Neural progenitor cell (in vitro differentiated cells): ENCODE measurements around the gene POU2F2. TPM values are rescaled to one million over a fixed set of nuclear protein-coding genes. Genes with fewer than 3 reads are reported as not detected.

Experiments
- DNase-seq: peaks from one replicate; pipeline ENCODE4 v3.0.0-alpha.2; 2016; ENCODE audit warnings: low spot score
- H2AFZ ChIP-seq: fragments of 200-600 bp; sonication (generic); replicated peaks from 2 replicates; pipeline ENCODE4 v1.6.1; 2016; ENCODE audit warnings: antibody characterized with exemption
- H3F3A ChIP-seq: fragments of 200-600 bp; sonication (generic); 2 replicates; pipeline ENCODE4 v1.6.1; 2016; ENCODE audit warnings: antibody characterized with exemption, low read depth
- H3K27ac ChIP-seq: fragments of 200-600 bp; sonication (generic); 2 replicates; pipeline ENCODE4 v1.5.1; 2016; ENCODE audit warnings: mild to moderate bottlenecking
- H3K27me3 ChIP-seq: fragments of 200-600 bp; sonication (generic); 2 replicates; pipeline ENCODE4 v1.6.1; 2016; ENCODE audit warnings: mild to moderate bottlenecking, moderate library complexity
- H3K36me3 ChIP-seq: fragments of 200-600 bp; sonication (generic); 2 replicates; pipeline ENCODE4 v1.5.1; 2016
- H3K4me1 ChIP-seq: fragments of 200-600 bp; sonication (generic); 2 replicates; pipeline ENCODE4 v1.6.1; 2016; ENCODE audit warnings: mixed run types
- H3K4me2 ChIP-seq: fragments of 200-600 bp; sonication (generic); 2 replicates; pipeline ENCODE4 v1.6.1; 2016
- H3K4me3 ChIP-seq: fragments of 200-600 bp; sonication (generic); 2 replicates; pipeline ENCODE4 v1.5.1; 2016
- H3K79me2 ChIP-seq: fragments of 200-600 bp; sonication (generic); 2 replicates; pipeline ENCODE4 v1.6.1; 2016; ENCODE audit warnings: low read depth
- H3K9ac ChIP-seq: fragments of 200-600 bp; sonication (generic); 2 replicates; pipeline ENCODE4 v1.6.1; 2016
- H3K9me3 ChIP-seq: fragments of 200-600 bp; sonication (generic); 2 replicates; pipeline ENCODE4 v1.5.1; 2016; ENCODE audit warnings: low read depth
- H4K20me1 ChIP-seq: fragments of 200-600 bp; sonication (generic); 2 replicates; pipeline ENCODE4 v1.6.1; 2016; ENCODE audit warnings: low read depth
- H3K27ac Mint-ChIP-seq: 3 replicates; pipeline ENCODE4 v1.8.0; 2021; ENCODE audit warnings: mixed read lengths
- H3K27me3 Mint-ChIP-seq: 2 replicates; pipeline ENCODE4 v1.8.0; 2022; ENCODE audit warnings: low read depth, mild to moderate bottlenecking, inconsistent platforms, moderate library complexity, mixed read lengths; ENCODE audit not compliant: insufficient read depth
- H3K36me3 Mint-ChIP-seq: 3 replicates; pipeline ENCODE4 v1.8.0; 2021; ENCODE audit warnings: mixed read lengths
- H3K4me1 Mint-ChIP-seq: 3 replicates; pipeline ENCODE4 v1.8.0; 2021; ENCODE audit warnings: mixed read lengths
- H3K4me3 Mint-ChIP-seq: 3 replicates; pipeline ENCODE4 v1.8.0; 2021; ENCODE audit warnings: mild to moderate bottlenecking, moderate library complexity, mixed read lengths
- H3K9me3 Mint-ChIP-seq: 3 replicates; pipeline ENCODE4 v1.8.0; 2020; ENCODE audit warnings: mixed read lengths
- CTCF ChIP-seq: fragments of 200-600 bp; sonication (generic); IDR thresholded peaks from 2 replicates; pipeline ENCODE4 v1.5.1; 2017; ENCODE audit warnings: antibody characterized with exemption, mild to moderate bottlenecking
- EZH2 ChIP-seq: fragments of 200-600 bp; sonication (generic); IDR thresholded peaks from 2 replicates; pipeline ENCODE4 v1.6.1; 2017; ENCODE audit warnings: antibody characterized with exemption, mild to moderate bottlenecking, moderate library complexity
- EZH2phosphoT487 ChIP-seq: fragments of 200-600 bp; sonication (generic); IDR thresholded peaks from 2 replicates; pipeline ENCODE4 v1.6.1; 2017; ENCODE audit warnings: antibody characterized with exemption
- total RNA-seq: library from RNA; depleted of rRNA; stranded (reverse); fragments of >200 nt; gene quantifications from 2 replicates; pipeline ENCODE4 v1.2.3, GENCODE V29; 2015; ENCODE audit warnings: low replicate concordance

POU2F2 gene
- total RNA-seq, 1 donor from 2014 or later, result 0.69 TPM

GRCh38 chr19:42126574-42126973 lies 5.7 kb downstream of the POU2F2 start:
- no peak for DNase-seq
- Histone ChIP-seq H3K4me3 (no peak overlapping the region), H3K36me3 (no peaks in the 10 kb centered on the region), H3K79me2 (no peaks in the 10 kb centered on the region), H3K9me3 (no peaks in the 10 kb centered on the region), H3F3A (no peaks in the 10 kb centered on the region), H3K4me2 (no peak overlapping the region), H3K4me1 (no peaks in the 10 kb centered on the region), H4K20me1 (no peaks in the 10 kb centered on the region), H3K27me3 (peaks cover 6% of the 10 kb centered on the region), H3K27ac (no peak overlapping the region), H2AFZ (no peak overlapping the region), H3K9ac (no peak overlapping the region)
- Mint-ChIP-seq H3K4me1 (peaks cover 2% of the 10 kb centered on the region), H3K27ac (no peak overlapping the region), H3K27me3 (peaks cover 29% of the 10 kb centered on the region), H3K4me3 (no peak overlapping the region), H3K9me3 (peaks cover 12% of the 10 kb centered on the region), H3K36me3 (no peaks in the 10 kb centered on the region)
- no peak for TF ChIP-seq EZH2
- TF ChIP-seq EZH2phosphoT487, result no peak
- TF ChIP-seq CTCF, result no peak

GRCh38 chr19:42125536-42125935 lies 6.7 kb downstream of the POU2F2 start:
- H3K27me3 ChIP-seq, result no peaks in the 10 kb centered on the region
- DNase-seq, result no peak
- no peaks in the 10 kb centered on the region for H3K4me1 Mint-ChIP-seq

GRCh38 chr19:42124386-42124901 lies 7.8 kb downstream of the POU2F2 start:
- H3K27me3 ChIP-seq, result no peaks in the 10 kb centered on the region
- Mint-ChIP-seq H3K27me3 (peaks cover 19% of the 10 kb centered on the region), H3K36me3 (no peaks in the 10 kb centered on the region), H3K27ac (no peak overlapping the region), H3K4me1 (no peaks in the 10 kb centered on the region), H3K9me3 (peaks cover 12% of the 10 kb centered on the region), H3K4me3 (no peak overlapping the region)
- no peak overlapping the region for H2AFZ ChIP-seq
- H3K4me2 ChIP-seq, result no peak overlapping the region
- H3K9me3 ChIP-seq, result no peaks in the 10 kb centered on the region
- H3K79me2 ChIP-seq, result no peaks in the 10 kb centered on the region
- H3K36me3 ChIP-seq, result no peaks in the 10 kb centered on the region
- H3K27ac ChIP-seq, result no peak overlapping the region
- H3K4me1 ChIP-seq, result no peaks in the 10 kb centered on the region
- no peak for DNase-seq
- H3F3A ChIP-seq, result no peaks in the 10 kb centered on the region
- H3K4me3 ChIP-seq, result no peak overlapping the region
- no peaks in the 10 kb centered on the region for H4K20me1 ChIP-seq
- no peak for TF ChIP-seq EZH2
- TF ChIP-seq CTCF, result no peak
- no peak for TF ChIP-seq EZH2phosphoT487
- H3K9ac ChIP-seq, result no peak overlapping the region

More at GRCh38 chr19:42125536-42125935, 6.7 kb downstream of the POU2F2 start:
- peaks cover 23% of the 10 kb centered on the region for H3K27me3 Mint-ChIP-seq
- H3K4me3 Mint-ChIP-seq, result no peak overlapping the region
- H3K9me3 ChIP-seq, result no peaks in the 10 kb centered on the region
- no peaks in the 10 kb centered on the region for H3K36me3 ChIP-seq
- H3K9ac ChIP-seq, result no peak overlapping the region
- no peaks in the 10 kb centered on the region for H3K4me1 ChIP-seq
- no peaks in the 10 kb centered on the region for H3K36me3 Mint-ChIP-seq
- no peak overlapping the region for H3K27ac ChIP-seq
- H2AFZ ChIP-seq, result no peak overlapping the region
- no peaks in the 10 kb centered on the region for H3F3A ChIP-seq
- TF ChIP-seq EZH2phosphoT487 (no peak), CTCF (no peak), EZH2 (no peak)
- H3K4me3 ChIP-seq, result no peak overlapping the region
- peaks cover 12% of the 10 kb centered on the region for H3K9me3 Mint-ChIP-seq
- no peaks in the 10 kb centered on the region for H3K79me2 ChIP-seq
- no peak overlapping the region for H3K27ac Mint-ChIP-seq
- H3K4me2 ChIP-seq, result no peak overlapping the region
- no peaks in the 10 kb centered on the region for H4K20me1 ChIP-seq
